GM12878 (cell line): ENCODE measurements around the gene ITPR2. TPM values are rescaled to one million over a fixed set of nuclear protein-coding genes. Genes with fewer than 3 reads are reported as not detected.
A peak's percentile ranks its signal among the peaks of the same experiment; 100 is the strongest.

ENCODE experiments used
- ATAC-seq: fragments of 200-7000 bp; cut with Tn5 transposase; 3 replicates; pipeline ENCODE4 v1.9.1; 2020; ENCODE audit warnings: mild to moderate bottlenecking, moderate library complexity
- BruUV-seq: library from RNA; stranded (reverse); fragments of 400-500 nt; replicated peaks from 2 replicates; lab custom pipeline; 2021; lab: Mats Ljungman, UMichigan
- CTCF ChIA-PET: fragments of 300-600 bp; sonication (Branson Sonifier 250); formaldehyde crosslinking; extraction: SDS; loops from one replicate; lab custom pipeline; 2021; ENCODE audit warnings: inconsistent platforms; lab: Yijun Ruan, JAX
- POLR2A ChIA-PET: fragments of 350-600 bp; formaldehyde crosslinking; extraction: SDS; loops from one replicate; lab custom pipeline; 2021; ENCODE audit warnings: inconsistent platforms; lab: Charles Lee
- RAD21 ChIA-PET: fragments of 300-600 bp; sonication (Branson Sonifier 250); formaldehyde crosslinking; loops from one replicate; lab custom pipeline; 2023; ENCODE audit warnings: antibody characterized with exemption; ENCODE audit not compliant: unreplicated experiment; lab: Charles Lee
- SMC1A ChIA-PET: fragments of 300-600 bp; sonication (Branson Sonifier 250); formaldehyde crosslinking; loops from one replicate; lab custom pipeline; 2023; ENCODE audit not compliant: unreplicated experiment, uncharacterized antibody; lab: Charles Lee
- DNase-seq: peaks from one replicate; pipeline ENCODE4 v3.0.0-alpha.2; 2011; ENCODE audit warnings: low read depth, low spot score
- FAIRE-seq: peaks from 3 replicates; lab custom pipeline; 2011; peaks lifted over from hg19 to GRCh38; lab: Jason Lieb, UNC
- H2AFZ ChIP-seq: 2 replicates; pipeline ENCODE4 v1.6.0; 2011; ENCODE audit warnings: low read depth, low read length, control low read depth; ENCODE audit not compliant: control insufficient read depth
- H3K27ac ChIP-seq: 2 replicates; pipeline ENCODE4 v1.5.1; 2011; ENCODE audit warnings: control low read depth; ENCODE audit not compliant: control insufficient read depth, insufficient read depth
- H3K27me3 ChIP-seq, 2 experiments: replicated peaks in 1 of 2; 2 replicates each; pipeline versions ENCODE4 v1.6.0 to v1.6.1; 2011; ENCODE audit warnings: low read length in 1 of 2; ENCODE audit not compliant: control insufficient read depth in 2 of 2, insufficient read depth in 2 of 2
- H3K36me3 ChIP-seq, 2 experiments: 2 replicates each; pipeline ENCODE4 v1.5.1; 2011; ENCODE audit warnings: low read length in 1 of 2; ENCODE audit not compliant: control insufficient read depth in 2 of 2, insufficient read depth in 2 of 2
- H3K4me1 ChIP-seq: 2 replicates; pipeline ENCODE4 v1.6.1; 2011; ENCODE audit warnings: mild to moderate bottlenecking, low read length, moderate library complexity, mixed read lengths; ENCODE audit not compliant: control insufficient read depth, insufficient read depth
- H3K4me2 ChIP-seq: 2 replicates; pipeline ENCODE4 v1.6.0; 2011; ENCODE audit warnings: control low read depth; ENCODE audit not compliant: control insufficient read depth, insufficient read depth
- H3K4me3 ChIP-seq: fragments of 200-600 bp; sonication (generic); 2 replicates; pipeline ENCODE4 v1.5.1; 2016
- H3K79me2 ChIP-seq: 2 replicates; pipeline ENCODE4 v1.6.0; 2011; ENCODE audit warnings: low read length; ENCODE audit not compliant: control insufficient read depth, insufficient read depth
- H3K9ac ChIP-seq: 2 replicates; pipeline ENCODE4 v1.8.0; 2011; ENCODE audit warnings: low read length, control low read depth, mixed read lengths; ENCODE audit not compliant: control insufficient read depth, insufficient read depth
- H3K9me3 ChIP-seq: replicated peaks from 3 replicates; pipeline ENCODE4 v1.5.1; 2011; ENCODE audit warnings: mild to moderate bottlenecking, low read length; ENCODE audit not compliant: control insufficient read depth, insufficient read depth
- H4K20me1 ChIP-seq: 2 replicates; pipeline ENCODE4 v1.6.0; 2011; ENCODE audit not compliant: control insufficient read depth, insufficient read depth
- ATF7 ChIP-seq: fragments of 450-650 bp; IDR thresholded peaks from 2 replicates; pipeline ENCODE4 v1.6.1; 2016; ENCODE audit warnings: low read depth, mild to moderate bottlenecking
- PAX8 ChIP-seq: fragments of 450-650 bp; IDR thresholded peaks from 2 replicates; pipeline ENCODE4 v1.6.1; 2017; ENCODE audit warnings: mild to moderate bottlenecking, moderate library complexity
- RAD51 ChIP-seq: fragments of 450-650 bp; IDR thresholded peaks from 2 replicates; pipeline ENCODE4 v1.6.1; 2016; ENCODE audit warnings: moderate library complexity, mild to moderate bottlenecking, inconsistent platforms
- SREBF1 ChIP-seq: IDR thresholded peaks from 2 replicates; pipeline ENCODE4 v1.6.1; 2012; ENCODE audit warnings: mild to moderate bottlenecking, low read length
- SUPT20H ChIP-seq: IDR thresholded peaks from 2 replicates; pipeline ENCODE4 v1.6.1; 2011; ENCODE audit warnings: low read depth, mild to moderate bottlenecking, low read length, moderate library complexity, borderline replicate concordance; ENCODE audit not compliant: control insufficient read depth
- WGBS: methylation state at CpG from one replicate; pipeline ENCODE4 v1.1.6; 2016; ENCODE audit warnings: low lambda C conversion rate; ENCODE audit not compliant: insufficient replicate concordance, insufficient coverage; ENCODE audit errors: missing lambda C conversion rate; 5-methylcytosine and 5-hydroxymethylcytosine counted together
- in situ Hi-C: fragments of 300-500 bp; cut with MboI; formaldehyde crosslinking; loops from 9 replicates; pipeline ENCODE4 v1.14.3; 2018; ENCODE audit warnings: mixed read lengths
- intact Hi-C: fragments of 100-400 bp; cut with micrococcal nuclease; formaldehyde crosslinking; loops from one replicate; pipeline ENCODE4 v1.14.2; 2022; ENCODE audit not compliant: unreplicated experiment
- polyA plus RNA-seq, 11 experiments: library from polyadenylated mRNA; depleted of rRNA in 4 of 11; unstranded in 6 of 11; stranded (reverse) in 5 of 11; fragments of >200 nt; fragmentation: Nextera tagmentation in 4 of 11; fragmentation: Illumina TruSeq in 1 of 11; extraction: Ambion mirVana in 4 of 11; extraction: Trizol in 1 of 11; gene quantifications; 1 replicate in 1 of 11; 2 replicates in 10 of 11; pipeline versions ENCODE4 v1.2.1 to v1.2.3, GENCODE V29; 2011 to 2016; ENCODE audit warnings: inconsistent platforms in 2 of 11, missing spikeins in 2 of 11, low read depth in 1 of 11
- total RNA-seq, 4 experiments: library from RNA; depleted of rRNA in 3 of 4; stranded (reverse); fragments of >200 nt in 3 of 4; fragmentation: Illumina TruSeq in 1 of 4; extraction: Trizol in 1 of 4; gene quantifications; 2 replicates each; pipeline versions ENCODE4 v1.2.1 to v1.2.3, GENCODE V29; 2013 to 2021
- TF ChIP-seq, protein P1 (sequence below): fragments of 450-650 bp; IDR thresholded peaks from 2 replicates; pipeline ENCODE4 v1.6.1; 2016; ENCODE audit warnings: mild to moderate bottlenecking
- TF ChIP-seq, protein P2 (sequence below): fragments of 450-650 bp; IDR thresholded peaks from 2 replicates; pipeline ENCODE4 v1.6.1; 2017; ENCODE audit warnings: low read depth, mild to moderate bottlenecking, moderate library complexity

Gene ITPR2
- total and polyA plus RNA-seq, 10 of the 15 experiments (the other 5 are each of a cell fraction or from before 2014, with no cell fraction given) = 7.5 to 76.2 (median 47.1) TPM

DNA sequence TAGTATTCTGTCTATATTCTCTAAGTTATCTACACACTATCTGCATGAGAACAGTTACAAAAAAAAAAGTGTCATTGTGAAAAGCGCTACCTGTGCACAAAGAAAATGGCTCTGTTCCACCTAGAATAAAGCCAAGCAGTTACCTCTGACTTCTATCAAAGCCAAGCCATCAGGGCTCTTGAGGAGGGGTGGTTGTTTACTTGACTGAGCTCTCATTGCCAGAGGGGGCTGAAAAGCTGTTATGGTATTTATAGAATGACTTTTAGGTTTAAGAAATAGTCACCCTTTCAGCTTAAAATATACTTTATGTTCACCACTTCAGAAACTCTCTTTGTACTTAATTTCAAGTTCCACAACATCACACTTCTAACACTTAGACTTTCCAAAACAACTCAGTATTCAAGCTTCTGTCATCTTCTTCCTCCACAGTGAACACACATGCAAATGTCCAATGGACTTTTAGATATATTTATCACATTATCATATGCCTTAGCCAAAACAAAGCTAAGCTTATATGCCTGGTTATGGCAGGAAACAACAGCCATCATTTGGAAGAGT is 7.5 kb downstream of the ITPR2 start:
- H2AFZ ChIP-seq = no peak overlapping the region
- H3K4me2 ChIP-seq = peak overlapping the region; percentile 5
- WGBS = 94% methylated on average over 1 of the region's 1 CpG
- H3K9ac ChIP-seq = no peak overlapping the region
- CTCF ChIA-PET = interaction anchor here (0.7 to 1.9 kb wide), 10 partner anchors 8 to 124 kb away, joined by 3 to 6 read pairs (median 3); partner anchors contain the start of gene ITPR2
- ATAC-seq = peak; percentile 17
- no peak overlapping the region for H3K4me3 ChIP-seq
- H3K9me3 ChIP-seq = no peaks in the 10 kb centered on the region
- H3K79me2 ChIP-seq = peaks cover 91% of the 10 kb centered on the region
- RAD21 ChIA-PET = interaction anchor here (0.8 to 2.0 kb wide), 7 partner anchors 20 to 97 kb away, joined by 3 to 7 read pairs (median 5); no protein-coding TSS in a partner anchor
- H3K27ac ChIP-seq = no peak overlapping the region
- peaks cover 13% of the 10 kb centered on the region for H3K4me1 ChIP-seq
- no peak for DNase-seq
- no peaks in the 10 kb centered on the region for H4K20me1 ChIP-seq
- intact Hi-C loops = no loop called here
- TF ChIP-seq, protein P1, sequence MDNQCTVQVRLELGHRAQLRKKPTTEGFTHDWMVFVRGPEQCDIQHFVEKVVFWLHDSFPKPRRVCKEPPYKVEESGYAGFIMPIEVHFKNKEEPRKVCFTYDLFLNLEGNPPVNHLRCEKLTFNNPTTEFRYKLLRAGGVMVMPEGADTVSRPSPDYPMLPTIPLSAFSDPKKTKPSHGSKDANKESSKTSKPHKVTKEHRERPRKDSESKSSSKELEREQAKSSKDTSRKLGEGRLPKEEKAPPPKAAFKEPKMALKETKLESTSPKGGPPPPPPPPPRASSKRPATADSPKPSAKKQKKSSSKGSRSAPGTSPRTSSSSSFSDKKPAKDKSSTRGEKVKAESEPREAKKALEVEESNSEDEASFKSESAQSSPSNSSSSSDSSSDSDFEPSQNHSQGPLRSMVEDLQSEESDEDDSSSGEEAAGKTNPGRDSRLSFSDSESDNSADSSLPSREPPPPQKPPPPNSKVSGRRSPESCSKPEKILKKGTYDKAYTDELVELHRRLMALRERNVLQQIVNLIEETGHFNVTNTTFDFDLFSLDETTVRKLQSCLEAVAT = peak; percentile 71; the same call in 1 of the 2 replicates
- TF ChIP-seq SREBF1 = no peak
- peak; percentile 44; the same call in 1 of the 2 replicates for TF ChIP-seq ATF7
- TF ChIP-seq SUPT20H = no peak
- no peak for TF ChIP-seq PAX8
- TF ChIP-seq RAD51 = no peak
- TF ChIP-seq, protein P2, sequence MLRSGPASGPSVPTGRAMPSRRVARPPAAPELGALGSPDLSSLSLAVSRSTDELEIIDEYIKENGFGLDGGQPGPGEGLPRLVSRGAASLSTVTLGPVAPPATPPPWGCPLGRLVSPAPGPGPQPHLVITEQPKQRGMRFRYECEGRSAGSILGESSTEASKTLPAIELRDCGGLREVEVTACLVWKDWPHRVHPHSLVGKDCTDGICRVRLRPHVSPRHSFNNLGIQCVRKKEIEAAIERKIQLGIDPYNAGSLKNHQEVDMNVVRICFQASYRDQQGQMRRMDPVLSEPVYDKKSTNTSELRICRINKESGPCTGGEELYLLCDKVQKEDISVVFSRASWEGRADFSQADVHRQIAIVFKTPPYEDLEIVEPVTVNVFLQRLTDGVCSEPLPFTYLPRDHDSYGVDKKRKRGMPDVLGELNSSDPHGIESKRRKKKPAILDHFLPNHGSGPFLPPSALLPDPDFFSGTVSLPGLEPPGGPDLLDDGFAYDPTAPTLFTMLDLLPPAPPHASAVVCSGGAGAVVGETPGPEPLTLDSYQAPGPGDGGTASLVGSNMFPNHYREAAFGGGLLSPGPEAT = peak; percentile 15; the same call in 1 of the 2 replicates
- no TSS peak for BruUV-seq
- in situ Hi-C loops = no loop called here
- POLR2A ChIA-PET = interaction anchor here (0.9 to 1.7 kb wide), 9 partner anchors 17 to 118 kb away, joined by 3 to 5 read pairs (median 4); no protein-coding TSS in a partner anchor
- FAIRE-seq = no peak
- no peaks in the 10 kb centered on the region for H3K27me3 ChIP-seq
- SMC1A ChIA-PET = interaction anchor here (0.7 to 2.5 kb wide), 20 partner anchors 17 to 432 kb away, joined by 3 to 11 read pairs (median 4); no protein-coding TSS in a partner anchor
- H3K36me3 ChIP-seq = no peaks in the 10 kb centered on the region; a peak in 2 of 4 replicates
